Fibroblast of gingiva (primary cell): ENCODE results near the gene CDK9.

Experiments
- DNase-seq: peaks from one replicate; pipeline ENCODE4 v3.0.0-alpha.2; 2011; ENCODE audit warnings: low read depth

The CDK9 gene

DNA sequence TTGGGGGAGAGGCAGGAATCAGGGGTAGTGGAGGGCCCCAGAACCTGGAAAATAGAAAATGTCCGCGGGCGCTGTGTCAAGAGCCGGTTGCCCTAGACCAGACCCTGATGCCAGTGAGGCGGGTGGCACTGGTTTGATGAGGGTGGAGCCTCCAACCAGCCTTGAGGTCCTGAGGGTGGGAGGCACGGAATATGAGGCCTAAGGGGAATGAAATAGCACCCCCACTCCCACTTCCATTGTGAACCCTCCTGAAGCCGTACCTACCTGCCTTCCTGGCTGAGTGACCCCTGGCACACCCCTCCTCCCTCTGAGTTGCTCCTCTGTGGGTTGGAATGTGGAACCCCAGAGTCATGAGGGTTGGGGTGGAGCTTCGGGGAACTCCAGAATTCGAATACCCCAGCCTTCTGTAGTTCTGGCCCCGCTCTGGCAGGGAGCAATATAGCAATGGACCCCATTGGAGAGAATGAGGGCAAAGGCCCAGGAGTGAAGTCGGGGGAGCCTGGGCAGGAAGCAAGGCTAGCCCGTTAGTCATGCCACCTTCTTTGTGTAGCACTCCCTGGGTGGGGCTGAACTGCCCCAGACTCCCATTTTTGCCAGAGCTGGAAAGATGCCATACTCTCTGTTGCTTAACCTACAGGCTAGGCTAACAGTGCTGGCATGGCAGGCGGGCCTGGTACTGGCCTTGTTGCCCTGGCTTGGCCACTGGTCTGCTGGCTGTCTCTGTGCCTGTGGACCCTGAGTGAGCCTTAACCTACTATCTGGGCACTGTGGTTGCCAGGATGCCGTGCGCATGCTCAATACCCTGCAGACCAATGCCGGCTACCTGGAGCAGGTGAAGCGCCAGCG, 17.9 kb downstream of the CDK9 start:
- peak; percentile 72 for DNase-seq

DNA sequence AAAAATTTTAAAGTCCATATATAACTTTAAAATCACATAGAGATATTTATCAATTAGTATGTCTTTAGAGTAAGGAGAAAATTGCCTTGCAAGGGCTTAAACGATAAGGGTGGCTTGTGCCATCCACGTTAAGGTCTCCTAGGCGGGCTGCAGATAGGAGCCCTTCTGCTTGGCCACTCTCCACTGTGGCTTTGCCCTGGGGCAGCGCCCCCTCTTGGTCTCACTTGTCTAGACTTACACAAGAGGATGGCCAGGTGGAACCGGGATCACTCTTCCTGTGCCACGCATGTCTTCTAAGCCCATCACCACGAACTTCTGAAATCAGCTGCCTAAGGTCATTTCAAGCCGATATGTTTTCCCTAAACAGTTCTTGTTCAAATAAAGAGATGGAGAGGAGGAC, 19.8 kb downstream of the CDK9 start:
- DNase-seq = no peak

DNA sequence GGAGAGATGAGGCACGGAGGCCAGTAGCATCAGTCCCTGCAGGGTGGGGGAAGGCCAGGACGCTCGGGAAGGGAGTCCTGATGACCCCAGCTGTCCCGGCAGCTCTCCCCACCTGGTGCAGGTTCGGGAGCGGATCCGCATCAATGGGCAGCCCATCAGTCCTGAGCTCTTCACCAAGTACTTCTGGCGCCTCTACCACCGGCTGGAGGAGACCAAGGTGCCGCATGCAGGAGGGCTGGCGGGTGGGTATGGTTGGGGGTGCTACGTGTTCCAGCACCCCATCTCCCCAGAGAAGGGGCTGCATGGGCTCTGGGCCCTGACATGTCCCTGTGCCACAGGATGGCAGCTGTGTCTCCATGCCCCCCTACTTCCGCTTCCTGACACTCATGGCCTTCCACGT, 21.0 kb downstream of the CDK9 start:
- DNase-seq = no peak

DNA sequence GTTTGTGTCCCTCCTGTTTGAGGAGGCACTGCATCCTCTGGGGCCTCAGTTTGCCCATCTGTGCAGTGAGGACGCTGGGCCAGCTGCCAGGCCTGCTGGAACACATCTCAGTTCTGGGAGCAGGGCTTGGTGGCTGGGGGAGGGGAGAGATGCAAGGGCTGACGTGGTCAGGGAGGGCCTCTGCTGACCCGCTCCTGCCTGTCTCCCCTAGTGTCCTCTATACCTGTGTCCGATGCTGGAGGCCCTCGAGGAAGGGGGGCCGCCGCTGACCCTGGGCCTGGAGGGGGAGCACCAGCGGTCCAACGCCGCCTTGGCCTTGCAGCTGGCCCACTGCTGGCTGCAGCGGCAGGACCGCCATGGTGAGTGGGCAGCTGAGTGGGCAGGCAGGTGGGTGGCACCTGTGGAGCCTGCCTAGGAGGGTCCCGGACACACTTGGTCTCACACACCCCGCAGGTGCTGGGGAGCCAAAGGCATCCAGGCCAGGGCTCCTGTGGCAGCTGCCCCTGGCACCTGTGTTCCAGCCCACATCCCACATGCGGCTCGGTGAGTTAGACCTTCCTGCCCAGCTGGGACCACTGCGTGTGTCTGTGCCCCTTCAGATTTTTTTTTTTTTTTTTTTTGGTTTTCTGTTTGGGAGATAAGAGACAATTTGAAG, 22.6 kb downstream of the CDK9 start:
- no peak for DNase-seq

DNA sequence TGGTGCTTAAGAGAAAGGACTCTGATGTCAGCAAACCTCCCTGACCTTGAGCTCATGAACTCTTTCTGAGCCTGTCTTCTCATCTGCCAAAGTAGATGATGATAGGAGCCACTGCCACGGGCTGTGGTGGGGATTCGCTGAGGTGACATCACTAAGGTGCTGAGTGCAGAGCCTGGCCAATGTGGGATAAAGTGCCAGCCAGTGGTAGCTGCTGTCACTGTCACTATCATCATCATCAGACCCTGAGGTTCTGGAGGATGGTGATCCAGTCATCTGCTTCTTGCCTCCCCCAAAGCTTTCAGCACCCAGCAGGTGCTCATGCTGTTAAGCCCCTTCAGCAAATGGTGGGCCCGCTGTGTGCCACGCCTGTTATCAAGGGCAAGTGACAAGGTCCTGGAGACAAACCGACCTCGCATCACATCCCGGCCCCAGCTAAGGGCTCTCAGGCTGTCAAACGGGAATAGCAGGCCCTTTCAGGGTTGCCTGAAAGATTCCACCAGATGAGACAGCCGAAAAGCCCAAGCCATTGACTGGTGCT, 23.2 kb downstream of the CDK9 start:
- DNase-seq = no peak

DNA sequence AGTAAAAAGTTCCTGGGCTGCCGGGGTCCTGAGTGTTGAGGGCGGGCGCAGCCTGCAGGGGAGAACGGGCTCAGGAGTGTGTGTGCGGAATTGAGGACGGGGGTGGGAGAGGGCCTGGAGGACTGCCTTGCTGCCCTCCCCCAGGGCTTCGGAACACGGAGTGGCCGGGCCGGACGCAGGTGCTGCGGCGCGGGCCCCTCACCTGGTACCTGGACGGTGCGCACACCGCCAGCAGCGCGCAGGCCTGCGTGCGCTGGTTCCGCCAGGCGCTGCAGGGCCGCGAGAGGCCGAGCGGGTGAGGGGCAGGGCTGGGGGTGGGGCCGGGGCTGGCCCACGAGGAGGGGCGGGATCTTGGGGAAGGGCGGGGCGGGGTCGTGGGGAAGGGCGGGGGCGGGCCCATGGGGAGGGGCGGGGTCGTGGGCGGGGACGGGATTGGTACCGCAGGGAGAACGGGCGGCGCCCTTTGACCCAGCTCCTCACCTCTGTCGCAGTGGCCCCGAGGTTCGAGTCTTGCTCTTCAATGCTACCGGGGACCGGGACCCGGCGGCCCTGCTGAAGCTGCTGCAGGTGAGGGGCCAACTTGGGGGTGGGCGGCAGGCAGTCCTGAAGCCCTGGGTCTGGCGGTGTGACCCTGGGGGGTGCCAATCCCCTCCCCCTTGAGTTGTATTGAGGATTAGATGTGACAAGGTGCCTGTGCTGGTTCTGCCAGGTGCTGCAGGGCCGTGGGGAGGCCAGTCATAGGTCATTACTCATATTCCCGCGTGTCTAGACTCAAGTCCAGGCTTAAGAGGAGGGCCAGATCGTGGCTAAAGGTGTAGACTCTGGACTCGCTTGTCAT, 23.9 kb downstream of the CDK9 start:
- peak; percentile 50 for DNase-seq

DNA sequence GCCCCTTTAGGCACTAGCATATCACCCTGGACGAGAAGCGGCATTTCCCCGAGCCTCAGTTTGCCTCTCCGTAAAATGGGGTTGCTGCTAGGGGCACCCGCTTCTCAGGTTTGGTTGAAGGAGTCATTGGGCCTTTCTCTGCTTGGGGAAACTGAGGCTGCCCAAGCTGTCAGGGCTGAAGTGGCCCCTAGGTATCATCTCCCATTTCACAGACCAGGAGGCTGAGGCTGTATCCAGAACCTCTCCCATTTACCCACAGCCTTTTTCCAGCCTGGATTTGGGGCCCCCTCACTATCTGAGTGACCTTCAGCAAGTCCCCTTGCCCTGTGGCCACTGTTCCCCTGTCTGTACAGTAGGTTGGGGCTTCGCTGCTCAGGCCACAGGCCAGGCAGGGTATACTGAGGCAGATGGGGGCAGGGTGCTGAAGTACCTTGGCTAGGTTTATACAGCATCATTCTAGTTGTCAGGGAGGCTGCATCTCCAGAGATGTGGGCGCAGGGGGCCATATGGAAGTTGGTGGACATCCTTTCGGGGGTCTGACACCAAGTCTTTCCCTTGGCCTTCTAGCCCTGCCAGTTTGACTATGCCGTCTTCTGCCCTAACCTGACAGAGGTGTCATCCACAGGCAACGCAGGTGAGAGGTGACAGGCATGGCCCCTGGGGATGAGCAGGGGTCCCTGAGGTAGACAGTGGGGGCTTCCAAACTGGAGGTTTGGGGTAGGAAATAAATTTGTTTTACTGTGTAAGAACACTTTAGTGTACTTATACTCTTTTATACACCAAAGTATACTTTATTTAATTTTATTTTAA, 24.7 kb downstream of the CDK9 start:
- no peak for DNase-seq

DNA sequence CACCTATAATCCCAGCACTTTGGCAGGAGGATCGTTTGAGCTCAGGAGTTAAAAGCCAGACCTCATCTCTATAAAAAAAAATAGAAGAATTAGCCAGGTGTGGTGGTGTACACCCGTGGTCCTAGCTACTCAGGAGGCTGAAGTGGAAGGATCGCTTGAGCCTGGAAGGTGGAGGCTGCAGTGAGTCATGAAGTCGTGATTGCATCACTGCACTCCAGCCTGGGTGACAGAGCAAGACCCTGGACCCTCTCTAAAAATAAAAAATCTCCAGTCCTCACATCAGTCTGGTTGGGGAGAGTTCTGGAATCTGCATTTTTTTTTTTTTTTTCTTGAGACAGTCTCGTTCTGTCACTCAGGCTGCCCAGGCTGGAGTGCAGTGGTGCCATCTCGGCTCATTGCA, 26.2 kb downstream of the CDK9 start:
- DNase-seq = peak; percentile 2

DNA sequence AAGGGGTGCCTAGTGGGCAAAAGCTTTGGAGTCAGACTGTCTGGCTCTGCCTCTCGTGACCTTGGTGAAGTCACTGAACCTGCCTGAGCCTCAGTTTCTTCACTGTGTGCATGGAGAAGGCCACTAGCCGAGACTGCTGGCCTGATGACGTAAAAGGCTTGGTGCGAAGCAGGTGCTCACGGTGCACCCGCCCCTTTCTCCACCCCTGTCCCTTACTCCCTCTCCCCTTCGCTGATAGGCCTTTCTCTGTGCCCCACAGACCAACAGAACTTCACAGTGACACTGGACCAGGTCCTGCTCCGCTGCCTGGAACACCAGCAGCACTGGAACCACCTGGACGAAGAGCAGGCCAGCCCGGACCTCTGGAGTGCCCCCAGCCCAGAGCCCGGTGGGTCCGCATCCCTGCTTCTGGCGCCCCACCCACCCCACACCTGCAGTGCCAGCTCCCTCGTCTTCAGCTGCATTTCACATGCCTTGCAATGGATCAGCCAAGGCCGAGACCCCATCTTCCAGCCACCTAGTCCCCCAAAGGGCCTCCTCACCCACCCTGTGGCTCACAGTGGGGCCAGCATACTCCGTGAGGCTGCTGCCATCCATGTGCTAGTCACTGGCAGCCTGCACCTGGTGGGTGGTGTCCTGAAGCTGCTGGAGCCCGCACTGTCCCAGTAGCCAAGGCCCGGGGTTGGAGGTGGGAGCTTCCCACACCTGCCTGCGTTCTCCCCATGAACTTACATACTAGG, 27.3 kb downstream of the CDK9 start:
- no peak for DNase-seq

DNA sequence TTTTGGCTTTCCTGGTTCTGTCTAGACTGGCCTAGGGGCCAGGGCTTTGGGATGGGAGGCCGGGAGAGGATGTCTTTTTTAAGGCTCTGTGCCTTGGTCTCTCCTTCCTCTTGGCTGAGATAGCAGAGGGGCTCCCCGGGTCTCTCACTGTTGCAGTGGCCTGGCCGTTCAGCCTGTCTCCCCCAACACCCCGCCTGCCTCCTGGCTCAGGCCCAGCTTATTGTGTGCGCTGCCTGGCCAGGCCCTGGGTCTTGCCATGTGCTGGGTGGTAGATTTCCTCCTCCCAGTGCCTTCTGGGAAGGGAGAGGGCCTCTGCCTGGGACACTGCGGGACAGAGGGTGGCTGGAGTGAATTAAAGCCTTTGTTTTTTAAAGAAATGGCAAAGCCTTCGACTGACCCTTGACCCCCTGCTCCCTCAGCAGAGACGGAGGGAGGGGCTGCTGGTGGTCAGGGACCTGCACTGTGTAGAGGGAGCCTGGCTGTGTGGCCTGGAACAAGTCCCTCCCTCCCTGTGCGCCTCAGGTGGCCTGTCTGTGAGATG, 27.9 kb downstream of the CDK9 start:
- no peak for DNase-seq

DNA sequence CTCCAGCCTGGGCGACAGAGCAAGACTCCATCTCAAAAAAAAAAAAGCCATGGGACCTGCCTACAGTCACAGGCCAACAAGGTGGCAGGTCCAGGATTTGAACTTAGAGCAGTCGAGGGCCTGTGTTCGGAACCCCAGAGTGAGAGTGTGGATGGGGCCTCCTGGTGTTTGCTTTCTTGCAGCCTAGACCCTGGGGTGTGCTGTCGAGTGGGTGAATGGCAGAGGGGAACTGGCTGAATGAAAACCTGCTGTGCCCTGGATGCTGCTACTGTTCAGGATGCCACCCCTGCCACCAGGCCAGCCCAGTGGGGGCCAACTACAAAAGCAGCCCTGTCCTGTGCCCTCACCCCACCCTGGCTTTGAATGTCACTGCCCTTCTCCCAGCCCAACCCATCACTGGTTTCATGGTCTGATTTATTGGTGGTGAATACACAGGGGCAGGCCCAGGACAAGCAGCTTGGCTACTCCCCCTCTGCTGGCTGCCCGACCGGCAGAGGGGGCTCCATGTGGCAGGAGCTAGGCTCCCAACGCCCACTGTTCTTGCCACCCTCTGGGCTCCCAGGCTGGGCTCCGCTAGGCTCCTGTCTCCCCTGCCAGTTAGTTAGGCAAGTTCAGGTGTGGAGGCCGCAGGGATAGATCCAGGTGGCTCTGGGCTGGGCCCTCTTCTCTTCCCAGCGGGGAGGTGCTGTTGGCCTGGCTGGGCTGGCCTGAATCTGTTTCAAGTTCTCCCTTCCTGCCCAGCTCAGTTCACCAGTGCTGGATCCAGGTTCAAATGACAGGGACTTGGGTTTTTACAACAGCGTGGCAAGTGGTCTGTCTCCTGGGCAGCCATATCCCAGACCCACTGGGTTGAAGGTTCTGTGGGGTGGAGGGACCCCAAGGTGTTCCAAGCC, 29.0 kb downstream of the CDK9 start:
- peak; percentile 1 for DNase-seq

DNA sequence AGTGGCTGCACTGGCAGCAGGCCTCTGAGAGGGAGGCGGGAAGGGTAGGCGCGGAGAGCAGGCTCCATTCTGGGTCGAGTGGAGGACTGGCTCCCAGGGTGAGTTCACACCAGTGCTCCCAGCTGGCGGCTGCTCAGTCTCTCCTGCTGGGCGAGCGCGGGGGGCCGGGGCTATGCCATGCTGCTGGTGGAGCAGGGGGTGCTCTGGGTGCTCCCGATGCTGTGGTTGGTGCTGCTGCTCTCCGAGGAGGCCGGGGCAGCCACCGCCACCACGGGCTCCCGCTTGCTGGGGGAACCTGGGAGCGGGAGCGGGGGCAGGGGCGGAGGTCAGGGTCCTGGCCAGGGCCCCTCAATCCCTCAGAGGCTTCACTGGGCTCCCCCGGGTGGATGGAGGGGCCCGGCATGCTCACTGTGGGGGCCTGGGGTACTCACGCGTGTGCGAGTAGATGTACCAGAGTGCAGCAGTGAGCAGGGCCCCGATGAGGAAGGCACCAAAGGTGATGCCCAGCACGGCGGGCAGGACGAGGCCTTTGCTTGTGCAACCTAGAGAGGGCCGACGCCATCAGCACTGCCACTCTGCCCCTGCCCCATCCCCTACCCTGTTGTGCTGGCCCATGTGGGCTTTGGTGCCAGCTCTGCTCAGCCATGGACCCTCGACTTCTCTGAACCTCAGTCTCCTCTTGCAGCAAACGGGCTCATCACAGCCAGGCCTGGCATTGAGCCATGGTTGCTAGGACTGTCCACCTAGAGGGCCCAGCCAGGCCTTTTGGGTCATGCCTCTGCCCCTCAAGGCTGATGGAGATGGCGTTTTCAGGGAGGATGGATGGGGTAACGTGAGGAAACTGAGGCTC, 29.9 kb downstream of the CDK9 start:
- DNase-seq = peak; percentile 1

DNA sequence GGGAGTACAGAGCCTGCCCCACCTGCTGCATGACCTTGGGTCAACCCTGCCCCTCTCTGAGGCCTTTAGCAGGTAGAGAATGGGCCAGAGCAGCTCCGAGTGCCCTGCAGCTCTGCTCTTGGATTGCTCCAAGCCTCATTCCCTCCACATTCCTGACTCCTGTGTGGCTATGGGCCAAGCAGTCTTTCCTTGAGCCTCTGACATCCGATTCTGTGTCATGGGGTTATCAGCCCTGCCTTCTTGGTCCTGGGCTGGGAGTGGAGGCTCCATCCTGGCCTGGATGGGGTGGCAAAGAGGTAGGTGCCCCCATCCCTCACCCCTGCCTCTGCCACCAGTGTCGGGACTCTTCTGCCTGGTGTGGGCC, 30.5 kb downstream of the CDK9 start:
- DNase-seq = no peak

DNA sequence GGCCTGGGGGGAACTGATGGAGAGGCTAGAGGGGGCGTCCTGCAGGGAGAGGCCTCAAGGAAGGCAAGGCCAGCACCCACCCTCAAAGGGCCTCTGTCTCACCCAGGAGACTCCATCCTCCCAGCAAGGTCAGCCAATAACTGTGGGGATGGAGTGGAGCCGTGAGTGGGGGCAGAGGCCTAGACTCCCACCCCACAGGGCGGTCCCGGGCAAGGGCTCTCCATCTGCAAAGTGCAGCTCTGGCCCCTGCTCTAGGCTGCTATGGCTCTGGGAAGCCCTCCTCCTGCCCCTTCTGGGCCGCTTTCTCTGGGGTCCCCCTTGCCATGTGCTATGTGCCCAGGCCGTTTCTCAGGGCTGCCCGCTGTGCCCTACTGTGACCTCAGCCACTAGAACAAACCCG, 30.9 kb downstream of the CDK9 start:
- no peak for DNase-seq

DNA sequence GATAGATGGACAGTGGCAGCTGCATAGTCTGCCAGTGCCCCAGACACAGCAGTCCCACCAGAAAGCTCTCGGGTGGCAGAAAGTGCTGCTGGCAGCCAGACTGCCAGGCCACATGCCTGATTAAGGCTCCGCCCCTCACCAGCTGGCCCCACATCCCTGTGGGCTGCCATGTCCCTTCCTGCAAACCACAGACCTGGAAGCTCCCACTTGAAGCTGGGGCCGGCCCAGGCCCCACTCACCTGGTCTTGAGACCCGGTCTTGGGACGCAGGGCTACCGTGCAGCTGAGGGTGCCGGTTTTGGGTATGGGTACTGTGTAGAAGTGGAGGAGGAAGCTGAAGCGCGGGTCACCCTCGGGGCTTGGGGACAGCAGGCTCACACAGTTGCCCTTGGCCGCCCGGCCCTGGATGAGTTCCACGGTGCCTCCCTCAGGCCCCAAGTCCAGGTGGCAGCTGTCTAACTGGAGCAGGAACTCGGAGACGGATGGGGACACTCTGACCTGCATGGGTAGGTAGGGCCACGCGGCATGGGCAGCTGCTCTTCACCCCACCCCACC, 32.1 kb downstream of the CDK9 start:
- DNase-seq = peak; percentile 4

DNA sequence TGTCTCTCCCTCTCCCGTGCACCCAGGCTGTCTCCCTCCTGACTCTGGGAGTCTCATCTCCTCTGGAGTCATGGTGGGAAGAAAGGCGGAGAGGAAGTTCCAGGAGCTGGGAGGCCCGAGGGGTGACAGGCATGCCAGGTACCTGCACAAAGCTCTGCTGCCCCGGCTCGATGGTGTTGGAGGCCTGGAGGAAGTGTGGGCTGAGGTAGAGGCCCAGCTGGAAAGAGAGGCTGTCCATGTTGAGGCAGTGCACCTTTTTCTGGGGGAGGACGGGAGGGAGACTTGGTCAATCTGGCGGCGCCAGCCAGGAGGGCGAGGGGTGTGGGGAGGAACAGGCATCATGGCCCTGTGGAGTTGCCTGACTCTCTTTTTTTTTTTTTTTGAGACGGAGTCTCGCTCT, 32.7 kb downstream of the CDK9 start:
- DNase-seq = no peak

DNA sequence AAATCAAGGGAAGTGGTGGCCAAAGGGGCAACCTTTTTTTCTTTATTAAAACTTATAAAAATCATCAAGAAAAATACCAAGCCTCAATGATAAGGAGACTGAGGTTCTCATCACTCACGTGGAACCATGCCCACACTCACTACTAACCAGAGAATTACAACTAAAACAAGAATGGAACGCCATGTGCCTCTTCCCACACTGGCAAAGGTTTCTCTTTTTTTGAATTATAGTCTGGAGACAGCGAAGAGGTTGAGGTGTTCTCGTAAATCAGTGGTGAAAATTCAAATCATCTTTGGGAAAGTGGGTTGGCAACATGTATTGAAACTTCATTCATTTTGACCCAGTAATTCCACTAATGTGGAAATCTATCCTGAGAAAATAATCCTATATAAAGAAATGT, 36.3 kb downstream of the CDK9 start:
- DNase-seq = no peak

DNA sequence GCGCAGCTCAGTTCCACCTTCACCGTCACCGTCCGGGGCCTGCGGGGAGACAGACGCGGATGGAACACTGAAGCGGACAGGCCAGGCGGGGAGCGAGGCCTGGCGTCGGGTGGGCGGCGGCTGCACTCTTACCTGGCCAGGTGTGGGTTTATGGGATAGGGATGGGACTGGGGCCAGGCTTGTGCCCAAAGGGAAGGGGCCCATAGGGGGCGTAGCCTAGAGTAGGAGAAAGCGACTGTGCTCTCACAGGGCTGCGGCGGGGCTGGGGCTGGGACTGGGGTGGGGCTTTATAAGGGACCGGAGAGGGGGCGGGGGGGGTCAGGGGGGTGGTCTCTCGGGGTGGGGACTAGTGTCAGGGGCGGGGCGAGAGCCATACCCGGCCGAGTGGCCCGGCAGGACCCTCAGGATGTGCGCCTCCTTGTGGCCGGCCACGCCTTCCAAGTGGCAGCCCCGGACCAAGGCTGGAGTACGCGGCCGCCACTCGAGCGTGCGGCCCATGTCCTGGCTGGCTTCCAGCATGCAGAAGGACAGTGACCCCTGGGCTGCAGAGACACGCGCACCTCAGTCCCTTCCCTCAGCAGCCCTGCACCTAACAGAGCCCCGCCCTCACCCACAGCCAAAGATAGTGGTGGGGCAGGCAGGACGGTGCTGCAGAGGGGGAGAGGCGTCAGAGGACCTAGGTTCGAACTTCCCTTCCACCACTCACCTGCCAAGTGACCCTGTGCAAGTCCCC, 39.7 kb downstream of the CDK9 start:
- DNase-seq = no peak
